H1 (cell line): ENCODE results near the gene WDFY3. TPM values are rescaled to one million over a fixed set of nuclear protein-coding genes. Genes with fewer than 3 reads are reported as not detected.

ENCODE experiments used
- CTCF ChIA-PET: fragments of 300-600 bp; sonication (Branson Sonifier 250); formaldehyde crosslinking; loops from one replicate; lab custom pipeline; 2021; ENCODE audit not compliant: partially characterized antibody; lab: Charles Lee
- POLR2A ChIA-PET: fragments of 300-600 bp; sonication (Branson Sonifier 250); formaldehyde crosslinking; loops from one replicate; lab custom pipeline; 2021; ENCODE audit warnings: inconsistent platforms; ENCODE audit not compliant: partially characterized antibody; lab: Charles Lee
- DNase-seq, 2 experiments: peaks; one replicate each; pipeline versions ENCODE4 v3.0.0 to v3.0.0-alpha.2; 2010 to 2022; ENCODE audit warnings: low spot score in 2 of 2, low read depth in 1 of 2, mixed read lengths in 1 of 2
- FAIRE-seq: peaks from 2 replicates; lab custom pipeline; 2011; peaks lifted over from hg19 to GRCh38; lab: Jason Lieb, UNC
- H2AFZ ChIP-seq: 2 replicates; pipeline ENCODE4 v1.8.1; 2012; ENCODE audit warnings: low read length, inconsistent platforms
- H2AK5ac ChIP-seq: 2 replicates; pipeline ENCODE4 v1.6.1; 2013; ENCODE audit warnings: low read depth, low read length
- H2BK120ac ChIP-seq: replicated peaks from 2 replicates; pipeline ENCODE3; 2013; ENCODE audit warnings: low read depth, low read length, inconsistent platforms
- H2BK12ac ChIP-seq: 2 replicates; pipeline ENCODE4 v1.6.1; 2013; ENCODE audit warnings: low read depth, low read length
- H2BK15ac ChIP-seq: 2 replicates; pipeline ENCODE4 v1.6.1; 2013; ENCODE audit warnings: low read length
- H2BK20ac ChIP-seq: 2 replicates; pipeline ENCODE4 v1.6.1; 2013; ENCODE audit warnings: low read length
- H2BK5ac ChIP-seq: 2 replicates; pipeline ENCODE4 v1.6.1; 2013; ENCODE audit warnings: low read depth, low read length
- H3K14ac ChIP-seq: 2 replicates; pipeline ENCODE4 v1.6.1; 2013; ENCODE audit warnings: inconsistent platforms; ENCODE audit not compliant: insufficient read length
- H3K18ac ChIP-seq: 2 replicates; pipeline ENCODE4 v1.6.1; 2013; ENCODE audit warnings: low read length; ENCODE audit errors: extremely low read depth
- H3K23ac ChIP-seq: 2 replicates; pipeline ENCODE4 v1.6.1; 2013; ENCODE audit warnings: inconsistent platforms; ENCODE audit not compliant: insufficient read length
- H3K23me2 ChIP-seq: 2 replicates; pipeline ENCODE4 v1.6.1; 2013; ENCODE audit warnings: low read depth, low read length
- H3K27ac ChIP-seq: 2 replicates; pipeline ENCODE4 v1.6.1; 2011; ENCODE audit warnings: low read depth, low read length, inconsistent platforms
- H3K27me3 ChIP-seq, 4 experiments: replicated peaks in 1 of 4; 1 replicate in 1 of 4; 2 replicates in 3 of 4; pipeline versions ENCODE4 v1.6.1 to v1.8.1; 2011 to 2013; ENCODE audit warnings: low read length in 3 of 4, mild to moderate bottlenecking in 3 of 4, inconsistent platforms in 2 of 4, mixed read lengths in 2 of 4, moderate library complexity in 1 of 4; ENCODE audit not compliant: control insufficient read depth in 3 of 4, insufficient read depth in 3 of 4; ENCODE audit errors: extremely low read depth in 1 of 4
- H3K36me3 ChIP-seq, 4 experiments: 2 replicates each; pipeline versions ENCODE4 v1.6.1 to v1.8.1; 2011 to 2013; ENCODE audit warnings: mild to moderate bottlenecking in 4 of 4, low read length in 3 of 4, moderate library complexity in 2 of 4, control low read depth in 1 of 4, inconsistent platforms in 1 of 4; ENCODE audit not compliant: insufficient read depth in 4 of 4, control insufficient read depth in 2 of 4
- H3K4ac ChIP-seq: replicated peaks from 2 replicates; pipeline ENCODE3; 2013; ENCODE audit warnings: low read length, low read depth, mixed read lengths, inconsistent platforms; ENCODE audit not compliant: insufficient read length
- H3K4me1 ChIP-seq, 4 experiments: replicated peaks in 1 of 4; 1 replicate in 1 of 4; 2 replicates in 3 of 4; pipeline versions ENCODE4 v1.6.1 to v1.8.1; 2011 to 2013; ENCODE audit warnings: low read length in 3 of 4, inconsistent platforms in 2 of 4, mixed read lengths in 1 of 4; ENCODE audit not compliant: insufficient read depth in 4 of 4, control insufficient read depth in 3 of 4
- H3K4me2 ChIP-seq, 2 experiments: 2 replicates each; pipeline versions ENCODE4 v1.6.1 to v1.8.1; 2011 to 2013; ENCODE audit warnings: low read depth in 2 of 2, low read length in 2 of 2, control low read depth in 1 of 2, inconsistent platforms in 1 of 2, mild to moderate bottlenecking in 1 of 2; ENCODE audit not compliant: insufficient read depth in 1 of 2
- H3K4me3 ChIP-seq, 4 experiments: fragments of 200-600, 300-600 bp in 1 of 4; sonication (generic), shearing (Covaris generic), sonication (Bioruptor Twin) in 1 of 4; 2 replicates each; pipeline versions ENCODE4 v1.5.1 to v1.8.1; 2011 to 2016; ENCODE audit warnings: low read length in 4 of 4, low read depth in 3 of 4, control low read depth in 2 of 4, inconsistent platforms in 2 of 4, mild to moderate bottlenecking in 2 of 4, mixed read lengths in 1 of 4, moderate library complexity in 1 of 4; ENCODE audit not compliant: insufficient read depth in 2 of 4; ENCODE audit errors: extremely low read depth in 1 of 4
- H3K56ac ChIP-seq: replicated peaks from 2 replicates; pipeline ENCODE3; 2013; ENCODE audit warnings: low read depth, mild to moderate bottlenecking, mixed read lengths, low read length, inconsistent platforms; ENCODE audit not compliant: insufficient read length
- H3K79me1 ChIP-seq: 2 replicates; pipeline ENCODE4 v1.6.1; 2013; ENCODE audit warnings: low read depth, low read length, control low read depth
- H3K79me2 ChIP-seq, 2 experiments: 2 replicates each; pipeline versions ENCODE4 v1.6.1 to v1.8.1; 2012 to 2013; ENCODE audit warnings: low read length in 2 of 2, mild to moderate bottlenecking in 2 of 2, inconsistent platforms in 1 of 2; ENCODE audit not compliant: insufficient read depth in 2 of 2, control insufficient read depth in 1 of 2
- H3K9ac ChIP-seq, 4 experiments: replicated peaks in 1 of 4; 1 replicate in 1 of 4; 2 replicates in 3 of 4; pipeline versions ENCODE4 v1.6.1 to v1.8.1; 2011 to 2013; ENCODE audit warnings: low read depth in 3 of 4, low read length in 3 of 4, control low read depth in 2 of 4, mild to moderate bottlenecking in 2 of 4, moderate library complexity in 2 of 4, inconsistent platforms in 1 of 4; ENCODE audit errors: extremely low read depth in 1 of 4
- H3K9me3 ChIP-seq, 2 experiments: 2 replicates each; pipeline versions ENCODE4 v1.6.1 to v1.8.1; 2012 to 2013; ENCODE audit warnings: mild to moderate bottlenecking in 2 of 2, moderate library complexity in 2 of 2, control low read depth in 1 of 2, inconsistent platforms in 1 of 2, low read depth in 1 of 2, low read length in 1 of 2, mixed read lengths in 1 of 2; ENCODE audit not compliant: insufficient read depth in 2 of 2
- H4K20me1 ChIP-seq, 2 experiments: replicated peaks in 1 of 2; 2 replicates each; pipeline versions ENCODE3 to v1.8.1; 2011 to 2013; ENCODE audit warnings: inconsistent platforms in 2 of 2, low read length in 2 of 2, mild to moderate bottlenecking in 1 of 2; ENCODE audit not compliant: insufficient read depth in 2 of 2, control insufficient read depth in 1 of 2
- H4K5ac ChIP-seq: 2 replicates; pipeline ENCODE4 v1.6.1; 2013; ENCODE audit warnings: low read length, low read depth, mixed read lengths, inconsistent platforms; ENCODE audit not compliant: insufficient read length
- H4K8ac ChIP-seq: 2 replicates; pipeline ENCODE4 v1.8.0; 2013; ENCODE audit warnings: mild to moderate bottlenecking, moderate library complexity, low read length, inconsistent platforms; ENCODE audit not compliant: insufficient read depth; ENCODE audit errors: extremely low read depth
- H4K91ac ChIP-seq: replicated peaks from 2 replicates; pipeline ENCODE3; 2013; ENCODE audit warnings: low read length, mixed read lengths, inconsistent platforms; ENCODE audit not compliant: insufficient read length
- ATF3 ChIP-seq: IDR thresholded peaks from 2 replicates; pipeline ENCODE4 v1.6.1; 2011; ENCODE audit warnings: low read depth, mild to moderate bottlenecking, low read length; ENCODE audit not compliant: insufficient read depth
- FOSL1 ChIP-seq: IDR thresholded peaks from 2 replicates; pipeline ENCODE4 v1.6.1; 2011; ENCODE audit warnings: mild to moderate bottlenecking, low read depth, low read length, moderate library complexity; ENCODE audit not compliant: insufficient read depth
- GABPA ChIP-seq: IDR thresholded peaks from 2 replicates; pipeline ENCODE4 v1.6.1; 2011; ENCODE audit warnings: mild to moderate bottlenecking, low read length, moderate library complexity, borderline replicate concordance; ENCODE audit not compliant: insufficient read depth
- GTF2F1 ChIP-seq: IDR thresholded peaks from 2 replicates; pipeline ENCODE4 v1.6.1; 2012; ENCODE audit warnings: low read depth, low read length, improper control_type of control experiment, borderline replicate concordance
- JUND ChIP-seq: IDR thresholded peaks from 2 replicates; pipeline ENCODE4 v1.6.1; 2011; ENCODE audit warnings: mild to moderate bottlenecking, improper control_type of control experiment, low read length
- KDM4A ChIP-seq: IDR thresholded peaks from one replicate; pipeline ENCODE4 v1.7.1; 2012; ENCODE audit warnings: low read depth, mild to moderate bottlenecking, moderate library complexity, low read length, inconsistent platforms; ENCODE audit not compliant: severe bottlenecking
- MAFK ChIP-seq: IDR thresholded peaks from 2 replicates; pipeline ENCODE4 v1.6.1; 2012; ENCODE audit warnings: low read depth, mild to moderate bottlenecking, improper control_type of control experiment, low read length
- PHF8 ChIP-seq: fragments of 200-600 bp; sonication (generic); conservative IDR thresholded peaks from 2 replicates; pipeline ENCODE4 v1.7.1; 2012; ENCODE audit warnings: low read depth, mild to moderate bottlenecking, inconsistent platforms, low read length, moderate library complexity
- POLR2AphosphoS5 ChIP-seq: IDR thresholded peaks from 2 replicates; pipeline ENCODE4 v1.6.1; 2011; ENCODE audit warnings: low read depth, low read length
- SIX5 ChIP-seq: IDR thresholded peaks from 2 replicates; pipeline ENCODE4 v1.6.1; 2011; ENCODE audit warnings: mild to moderate bottlenecking, low read depth, low read length
- SP2 ChIP-seq: IDR thresholded peaks from 2 replicates; pipeline ENCODE4 v1.6.1; 2012; ENCODE audit warnings: mild to moderate bottlenecking, low read length, inconsistent platforms
- WGBS, 2 experiments: shearing (Covaris generic) in 1 of 2; methylation state at CpG; one replicate each; pipeline versions ENCODE4 v1.1.6 to v1.1.7; 2013 to 2015; ENCODE audit warnings: low lambda C conversion rate in 2 of 2, mixed read lengths in 2 of 2, inconsistent platforms in 1 of 2, low coverage in 1 of 2, missing lambda C conversion rate in 1 of 2; ENCODE audit not compliant: insufficient replicate concordance in 2 of 2, insufficient coverage in 1 of 2, insufficient read length in 1 of 2; ENCODE audit errors: extremely low coverage in 1 of 2, missing lambda C conversion rate in 1 of 2; 5-methylcytosine and 5-hydroxymethylcytosine counted together
- polyA plus RNA-seq, 7 experiments: library from polyadenylated mRNA; depleted of rRNA in 3 of 7; stranded (reverse) in 5 of 7; unstranded in 2 of 7; fragments of >200 nt in 5 of 7; fragments of 200-250 nt in 2 of 7; gene quantifications; 1 replicate in 5 of 7; 2 replicates in 1 of 7; 4 replicates in 1 of 7; pipeline versions ENCODE4 v1.2.1 to v1.2.3, GENCODE V29; 2011 to 2013; ENCODE audit warnings: missing spikeins in 2 of 7, mixed read lengths in 2 of 7
- total RNA-seq: library from RNA; stranded (reverse); fragmentation: NEBNext Ultra II Directional; extraction: Animal tissue kit (Norgen Biotek cat#: 25700); gene quantifications from 2 replicates; pipeline ENCODE4 v1.2.1, GENCODE V29; 2021

WDFY3 gene
- total and polyA plus RNA-seq, 2 of the 8 experiments (the other 6 are each of a cell fraction or from before 2014, with no cell fraction given): 25.6 to 62.4 TPM

- Histone ChIP-seq H3K9ac (no peak overlapping the region), H3K27me3 (no peaks in the 10 kb centered on the region), H3K27ac (no peak overlapping the region), H3K23ac (no peak overlapping the region), H4K8ac (no peak overlapping the region), H2BK15ac (no peak overlapping the region), H2BK20ac (no peak overlapping the region), H2AFZ (no peak overlapping the region), H2AK5ac (no peak overlapping the region), H4K5ac (no peak overlapping the region), H2BK120ac (no peak overlapping the region), H3K79me1 (no peaks in the 10 kb centered on the region), H2BK12ac (no peak overlapping the region), H3K9me3 (no peaks in the 10 kb centered on the region), H3K36me3 (no peaks in the 10 kb centered on the region), H3K23me2 (no peaks in the 10 kb centered on the region), H4K91ac (no peak overlapping the region), H4K20me1 (no peaks in the 10 kb centered on the region), H3K56ac (no peak overlapping the region), H3K4me1 (no peaks in the 10 kb centered on the region)
- FAIRE-seq (no peak), DNase-seq (no peak)
- 97% methylated on average over 2 of the region's 2 CpGs; no CpG with 5 or more reads in 1 of the 2 experiments for WGBS, 2 experiments
- ChIA-PET POLR2A (no interaction called here), CTCF (no interaction called here)
- no peak for TF ChIP-seq GTF2F1
- no peak for TF ChIP-seq PHF8
- TF ChIP-seq GABPA: no peak
- no peak for TF ChIP-seq KDM4A
- TF ChIP-seq POLR2AphosphoS5: no peak
- no peak for TF ChIP-seq ATF3
- TF ChIP-seq MAFK: no peak
- no peak for TF ChIP-seq JUND
- no peak for TF ChIP-seq SIX5
- TF ChIP-seq FOSL1: no peak
- no peak for TF ChIP-seq SP2
- TF ChIP-seq, all 59 proteins: peak for 0
- Histone ChIP-seq H3K14ac (no peak overlapping the region), H3K4me2 (no peak overlapping the region), H2BK5ac (no peak overlapping the region), H3K18ac (no peak overlapping the region), H3K4me3 (no peak overlapping the region), H3K4ac (no peak overlapping the region), H3K79me2 (no peaks in the 10 kb centered on the region)
Measured at GRCh38 chr4:85005865-85006377, 39.4 kb upstream of the WDFY3 start.
